Mesenchymal stem cell (in vitro differentiated cells and primary cell): Measurements from ENCODE around the gene IFIT2.
"Not testable (repeated sequence)": the region's sequence is repeated elsewhere in the genome, so short reads cannot be mapped to it uniquely, and the experiment has no call there.

Source experiments
- DNase-seq: peaks from one replicate; pipeline ENCODE4 v3.0.0-alpha.2; 2013
- H2AFZ ChIP-seq: one replicate; pipeline ENCODE4 v1.6.1; 2013; ENCODE audit warnings: low read depth, mild to moderate bottlenecking, control low read depth, inconsistent platforms, low read length, moderate library complexity
- H2AK5ac ChIP-seq: 2 replicates; pipeline ENCODE4 v1.6.1; 2013; ENCODE audit warnings: low read length, moderate library complexity, mild to moderate bottlenecking, inconsistent platforms; ENCODE audit not compliant: severe bottlenecking
- H2BK120ac ChIP-seq: one replicate; pipeline ENCODE4 v1.6.1; 2013; ENCODE audit warnings: low read depth, mild to moderate bottlenecking, inconsistent platforms, low read length, moderate library complexity
- H2BK12ac ChIP-seq, 2 experiments: one replicate each; pipeline ENCODE4 v1.6.1; 2013; ENCODE audit warnings: inconsistent platforms in 2 of 2, low read length in 2 of 2, mild to moderate bottlenecking in 2 of 2, moderate library complexity in 2 of 2, control low read depth in 1 of 2
- H2BK15ac ChIP-seq: one replicate; pipeline ENCODE4 v1.6.1; 2013; ENCODE audit warnings: mild to moderate bottlenecking, low read depth, inconsistent platforms; ENCODE audit not compliant: poor library complexity, severe bottlenecking
- H2BK5ac ChIP-seq: 2 replicates; pipeline ENCODE4 v1.6.1; 2013; ENCODE audit warnings: low read depth, mild to moderate bottlenecking, low read length, control low read depth, inconsistent platforms; ENCODE audit not compliant: poor library complexity, severe bottlenecking
- H3K14ac ChIP-seq, 2 experiments: one replicate each; pipeline ENCODE4 v1.6.1; 2013; ENCODE audit warnings: inconsistent platforms in 2 of 2, low read length in 2 of 2, control low read depth in 1 of 2, mild to moderate bottlenecking in 1 of 2, moderate library complexity in 1 of 2
- H3K18ac ChIP-seq, 2 experiments: one replicate each; pipeline ENCODE4 v1.6.1; 2013; ENCODE audit warnings: inconsistent platforms in 2 of 2, low read length in 2 of 2, control low read depth in 1 of 2, low read depth in 1 of 2, mild to moderate bottlenecking in 1 of 2
- H3K23ac ChIP-seq, 2 experiments: one replicate each; pipeline ENCODE4 v1.6.1; 2013; ENCODE audit warnings: inconsistent platforms in 2 of 2, low read length in 2 of 2, mild to moderate bottlenecking in 2 of 2, moderate library complexity in 2 of 2, control low read depth in 1 of 2
- H3K27ac ChIP-seq: 2 replicates; pipeline ENCODE4 v1.5.1; 2013; ENCODE audit warnings: mild to moderate bottlenecking, moderate library complexity, low read length, control low read depth, inconsistent platforms; ENCODE audit not compliant: poor library complexity, severe bottlenecking
- H3K27me3 ChIP-seq, 2 experiments: 2 replicates each; pipeline versions ENCODE4 v1.6.1 to v1.7.0; 2013; ENCODE audit warnings: low read length in 2 of 2, mild to moderate bottlenecking in 2 of 2, moderate library complexity in 2 of 2, control low read depth in 1 of 2, inconsistent platforms in 1 of 2; ENCODE audit not compliant: control insufficient read depth in 1 of 2, insufficient read depth in 1 of 2
- H3K36me3 ChIP-seq, 2 experiments: 2 replicates each; pipeline versions ENCODE4 v1.6.1 to v1.7.0; 2013; ENCODE audit warnings: low read length in 2 of 2, control low read depth in 1 of 2, inconsistent platforms in 1 of 2, low read depth in 1 of 2, mild to moderate bottlenecking in 1 of 2; ENCODE audit not compliant: insufficient read depth in 2 of 2, control insufficient read depth in 1 of 2
- H3K4ac ChIP-seq, 2 experiments: one replicate each; pipeline ENCODE4 v1.6.1; 2013; ENCODE audit warnings: inconsistent platforms in 2 of 2, low read length in 2 of 2, mild to moderate bottlenecking in 2 of 2, moderate library complexity in 2 of 2, control low read depth in 1 of 2, low read depth in 1 of 2
- H3K4me1 ChIP-seq: 2 replicates; pipeline ENCODE4 v1.6.1; 2013; ENCODE audit warnings: low read depth, low read length, control low read depth; ENCODE audit not compliant: control insufficient read depth, insufficient read depth
- H3K4me2 ChIP-seq: 2 replicates; pipeline ENCODE4 v1.6.1; 2013; ENCODE audit warnings: low read length, mild to moderate bottlenecking, inconsistent platforms; ENCODE audit not compliant: poor library complexity, severe bottlenecking
- H3K4me3 ChIP-seq, 2 experiments: 2 replicates each; pipeline versions ENCODE4 v1.5.1 to v1.7.0; 2013; ENCODE audit warnings: low read length in 2 of 2, mild to moderate bottlenecking in 2 of 2, control low read depth in 1 of 2, low read depth in 1 of 2; ENCODE audit not compliant: insufficient read depth in 1 of 2
- H3K79me1 ChIP-seq: replicated peaks from 2 replicates; pipeline ENCODE4 v1.6.1; 2013; ENCODE audit warnings: mild to moderate bottlenecking, control low read depth, low read length, inconsistent platforms; ENCODE audit not compliant: poor library complexity, severe bottlenecking
- H3K9ac ChIP-seq: 2 replicates; pipeline ENCODE4 v1.7.0; 2013; ENCODE audit warnings: mild to moderate bottlenecking, low read length, moderate library complexity
- H3K9me3 ChIP-seq: 2 replicates; pipeline ENCODE4 v1.7.0; 2013; ENCODE audit warnings: mild to moderate bottlenecking, low read length; ENCODE audit not compliant: control insufficient read depth
- H4K8ac ChIP-seq: one replicate; pipeline ENCODE4 v1.6.1; 2013; ENCODE audit warnings: inconsistent platforms, mild to moderate bottlenecking, low read length, moderate library complexity
- H4K91ac ChIP-seq: one replicate; pipeline ENCODE4 v1.6.1; 2013; ENCODE audit warnings: mild to moderate bottlenecking, low read length, inconsistent platforms
- WGBS: methylation state at CpG from one replicate; pipeline ENCODE4 v1.1.7; 2013; ENCODE audit warnings: mixed read lengths; 5-methylcytosine and 5-hydroxymethylcytosine counted together

IFIT2 gene

DNA sequence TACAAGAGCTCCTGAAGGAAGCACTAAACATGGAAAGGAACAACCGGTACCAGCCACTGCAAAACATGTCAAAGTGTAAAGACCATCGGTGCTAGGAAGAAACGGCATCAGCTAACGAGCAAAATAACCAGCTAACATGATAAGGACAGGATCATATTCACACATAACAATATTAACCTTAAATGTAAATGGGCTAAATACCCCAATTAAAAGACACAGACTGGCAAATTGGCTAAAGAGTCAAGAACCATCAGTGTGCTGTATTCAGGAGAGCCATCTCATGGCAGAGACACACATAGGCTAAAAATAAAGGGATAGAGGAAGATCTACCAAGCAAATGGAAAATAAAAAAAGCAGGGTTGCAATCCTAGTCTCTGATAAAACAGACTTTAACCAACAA, 16.2 kb downstream of the IFIT2 start:
- H2BK12ac ChIP-seq, H3K4me2 ChIP-seq, H2BK120ac ChIP-seq, H2BK15ac ChIP-seq, H3K27me3 ChIP-seq, H4K91ac ChIP-seq, H3K14ac ChIP-seq, H2AK5ac ChIP-seq, H3K4ac ChIP-seq, H3K23ac ChIP-seq, DNase-seq, H4K8ac ChIP-seq, H3K9me3 ChIP-seq, H2BK5ac ChIP-seq, H3K18ac ChIP-seq, H3K27ac ChIP-seq, H3K36me3 ChIP-seq, H3K9ac ChIP-seq, H3K4me3 ChIP-seq, H2AFZ ChIP-seq, H3K4me1 ChIP-seq, H3K79me1 ChIP-seq: not testable (repeated sequence)
- 99% methylated on average over 4 of the region's 4 CpGs for WGBS

DNA sequence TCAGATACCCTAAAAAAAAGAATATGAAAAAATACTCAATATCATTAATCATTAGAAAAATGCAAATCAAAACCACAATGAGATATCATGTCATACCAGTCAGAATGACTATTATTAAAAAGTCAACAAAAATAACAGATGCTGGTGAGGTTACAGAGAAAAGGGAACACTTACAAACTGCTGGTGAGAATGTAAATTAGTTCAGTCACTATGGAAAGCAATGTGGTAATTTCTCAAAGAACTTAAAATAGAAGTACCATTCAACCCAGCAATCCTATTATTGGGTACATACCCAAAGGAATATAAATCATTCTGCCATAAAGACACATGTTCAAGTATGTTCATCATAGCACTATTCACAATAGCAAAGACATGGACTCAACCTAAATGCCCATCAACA, 23.2 kb downstream of the IFIT2 start:
- not testable (repeated sequence) for H3K27ac ChIP-seq, H3K4me3 ChIP-seq, H3K79me1 ChIP-seq, H4K8ac ChIP-seq, H2BK12ac ChIP-seq, H2AK5ac ChIP-seq, H3K18ac ChIP-seq, H4K91ac ChIP-seq, H3K14ac ChIP-seq, H3K4ac ChIP-seq, H3K4me2 ChIP-seq, H3K23ac ChIP-seq, H2AFZ ChIP-seq, H3K27me3 ChIP-seq, H2BK15ac ChIP-seq, H3K9ac ChIP-seq, H3K36me3 ChIP-seq, DNase-seq, H3K9me3 ChIP-seq, H2BK5ac ChIP-seq, H3K4me1 ChIP-seq, H2BK120ac ChIP-seq

DNA sequence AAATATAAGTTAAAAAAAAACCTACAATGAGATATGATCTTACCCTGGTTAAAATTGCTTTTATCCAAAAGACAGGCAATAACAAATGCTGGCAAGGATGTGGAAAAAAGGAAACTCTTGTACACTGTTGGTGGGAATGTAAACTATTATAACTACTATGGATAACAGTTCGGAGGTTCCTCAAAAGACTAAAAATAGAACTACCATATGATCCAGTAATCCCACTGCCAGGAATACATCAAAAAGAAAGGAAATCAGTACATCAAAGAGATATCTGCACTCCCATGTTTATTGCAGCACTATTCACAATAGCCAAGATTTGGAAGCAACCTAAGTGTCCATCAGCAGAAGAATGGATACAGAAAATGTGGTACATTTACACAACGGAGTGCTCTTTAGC, 24.0 kb downstream of the IFIT2 start:
- not testable (repeated sequence) for H4K8ac ChIP-seq, H2BK120ac ChIP-seq, H3K36me3 ChIP-seq, H4K91ac ChIP-seq, H3K27me3 ChIP-seq, H3K9me3 ChIP-seq, H3K27ac ChIP-seq, H3K14ac ChIP-seq, H2BK12ac ChIP-seq, H2AFZ ChIP-seq, H2BK15ac ChIP-seq, H3K4me2 ChIP-seq, H3K4me1 ChIP-seq, H3K9ac ChIP-seq, H2BK5ac ChIP-seq, H3K18ac ChIP-seq, H3K79me1 ChIP-seq, H3K4ac ChIP-seq, H2AK5ac ChIP-seq, H3K4me3 ChIP-seq, H3K23ac ChIP-seq
- DNase-seq, result peak; percentile 26
- WGBS, result 61% methylated on average over 2 of the region's 2 CpGs

DNA sequence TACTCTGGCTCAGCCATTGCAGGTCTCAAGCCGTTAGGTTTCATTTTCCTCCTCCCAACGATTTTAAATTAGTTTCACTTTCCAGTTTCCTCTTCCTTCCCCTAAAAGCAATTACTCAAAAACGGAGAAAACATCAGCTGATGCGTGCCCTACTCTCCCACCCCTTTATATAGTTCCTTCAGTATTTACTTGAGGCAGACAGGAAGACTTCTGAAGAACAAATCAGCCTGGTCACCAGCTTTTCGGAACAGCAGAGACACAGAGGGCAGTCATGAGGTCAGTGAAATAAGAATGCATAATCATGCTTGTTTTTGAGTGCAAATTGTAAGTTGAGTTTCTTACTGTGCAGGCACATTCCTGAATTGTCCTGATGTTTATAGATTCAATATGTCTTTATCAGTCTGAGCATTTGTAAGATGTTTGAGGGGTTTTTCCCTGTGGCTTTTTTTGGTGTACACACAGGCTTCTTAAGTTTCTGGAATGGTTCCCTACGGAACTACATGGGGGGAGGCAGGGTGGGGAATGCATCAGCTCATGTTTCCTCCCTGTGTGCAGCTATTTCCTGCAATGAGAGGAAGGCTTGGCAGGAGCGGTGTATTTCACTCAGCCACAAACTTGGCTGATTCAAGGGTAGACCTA, 26.1 kb downstream of the IFIT2 start, which contains the start of gene IFIT3:
IFIT3 (plus strand) TSS at position 195 of the 639 bp plus-strand sequence; CDS start at position 272, 77 bp downstream.
- Histone ChIP-seq H4K91ac (no peak within 1 kb of the TSS), H2BK12ac (peak within 1 kb of the TSS in 1 of 2 experiments; percentile 71), H2BK5ac (peak within 1 kb of the TSS; percentile 89), H3K36me3 (no peaks in the 10 kb centered on the region), H3K27me3 (no peaks in the 10 kb centered on the region), H2BK15ac (no peak within 1 kb of the TSS), H2AFZ (no peak within 1 kb of the TSS), H3K4ac (peak within 1 kb of the TSS in 1 of 2 experiments; percentile 89), H2BK120ac (peak within 1 kb of the TSS; percentile 9), H3K4me3 (peak within 1 kb of the TSS in 1 of 2 experiments; percentile 76), H2AK5ac (no peak within 1 kb of the TSS), H3K4me1 (peaks cover 6% of the 10 kb centered on the region), H3K18ac (peak within 1 kb of the TSS in 1 of 2 experiments; percentile 66), H3K4me2 (peak within 1 kb of the TSS; percentile 67), H3K27ac (peak within 1 kb of the TSS; percentile 99), H3K9ac (peak within 1 kb of the TSS; percentile 94), H3K79me1 (peaks cover 13% of the 10 kb centered on the region), H3K23ac (no peak within 1 kb of the TSS), H3K14ac (no peak within 1 kb of the TSS), H4K8ac (peak within 1 kb of the TSS; percentile 40), H3K9me3 (no peaks in the 10 kb centered on the region)
- 0% methylated on average over 7 of the region's 7 CpGs for WGBS
- peak; percentile 94 for DNase-seq
